H9 (cell line): ENCODE measurements around the gene ATCAY. TPM values are rescaled to one million over a fixed set of nuclear protein-coding genes. Genes with fewer than 3 reads are reported as not detected.

Experiments
- DNase-seq: peaks from one replicate; pipeline ENCODE4 v3.0.0-alpha.2; 2017
- H2AFZ ChIP-seq: one replicate; pipeline ENCODE4 v1.6.1; 2013; ENCODE audit warnings: mild to moderate bottlenecking, low read length, control low read depth, moderate library complexity
- H2AK5ac ChIP-seq: 2 replicates; pipeline ENCODE4 v1.6.1; 2013; ENCODE audit warnings: low read length, control low read depth, mixed read lengths; ENCODE audit not compliant: insufficient read length
- H2BK120ac ChIP-seq: one replicate; pipeline ENCODE4 v1.6.1; 2013; ENCODE audit warnings: low read depth, mild to moderate bottlenecking, low read length, control low read depth, inconsistent platforms; ENCODE audit not compliant: poor library complexity, severe bottlenecking
- H2BK12ac ChIP-seq: 2 replicates; pipeline ENCODE4 v1.6.1; 2013; ENCODE audit warnings: low read length, control low read depth, mixed read lengths, low read depth; ENCODE audit not compliant: insufficient read length
- H2BK15ac ChIP-seq: 2 replicates; pipeline ENCODE4 v1.6.1; 2013; ENCODE audit warnings: low read depth, low read length, control low read depth
- H2BK20ac ChIP-seq: one replicate; pipeline ENCODE4 v1.6.1; 2013; ENCODE audit warnings: low read depth, mild to moderate bottlenecking, low read length, control low read depth, inconsistent platforms; ENCODE audit not compliant: poor library complexity, severe bottlenecking
- H2BK5ac ChIP-seq: 2 replicates; pipeline ENCODE4 v1.6.1; 2013; ENCODE audit warnings: low read length, control low read depth, mixed read lengths; ENCODE audit not compliant: insufficient read length
- H3K14ac ChIP-seq: 2 replicates; pipeline ENCODE4 v1.6.1; 2013; ENCODE audit warnings: low read length, control low read depth; ENCODE audit not compliant: insufficient read depth
- H3K18ac ChIP-seq: 2 replicates; pipeline ENCODE4 v1.6.1; 2013; ENCODE audit warnings: low read depth, mild to moderate bottlenecking, mixed read lengths, low read length, control low read depth; ENCODE audit not compliant: insufficient read length
- H3K23ac ChIP-seq: 2 replicates; pipeline ENCODE4 v1.6.1; 2013; ENCODE audit warnings: low read length, control low read depth, mixed read lengths, low read depth; ENCODE audit not compliant: insufficient read length
- H3K23me2 ChIP-seq: 2 replicates; pipeline ENCODE4 v1.6.1; 2013; ENCODE audit warnings: low read depth, mild to moderate bottlenecking, mixed read lengths, low read length, control low read depth; ENCODE audit not compliant: insufficient read length, poor library complexity, severe bottlenecking
- H3K27ac ChIP-seq: 2 replicates; pipeline ENCODE4 v1.5.1; 2013; ENCODE audit warnings: low read length, control low read depth, mixed read lengths, low read depth; ENCODE audit not compliant: insufficient read length
- H3K27me3 ChIP-seq: 2 replicates; pipeline ENCODE4 v1.6.1; 2013; ENCODE audit warnings: low read length, control low read depth, inconsistent platforms; ENCODE audit not compliant: insufficient read depth
- H3K4ac ChIP-seq: 2 replicates; pipeline ENCODE4 v1.6.1; 2013; ENCODE audit warnings: low read depth, mild to moderate bottlenecking, control low read depth, inconsistent platforms, low read length, moderate library complexity
- H3K4me1 ChIP-seq: 2 replicates; pipeline ENCODE4 v1.6.1; 2013; ENCODE audit warnings: low read length, control low read depth, inconsistent platforms; ENCODE audit not compliant: insufficient read depth
- H3K4me2 ChIP-seq: 2 replicates; pipeline ENCODE4 v1.6.1; 2013; ENCODE audit warnings: low read length, control low read depth, mixed read lengths; ENCODE audit not compliant: insufficient read length, insufficient read depth
- H3K56ac ChIP-seq: 2 replicates; pipeline ENCODE4 v1.6.1; 2013; ENCODE audit warnings: low read depth, mild to moderate bottlenecking, mixed read lengths, low read length, control low read depth; ENCODE audit not compliant: insufficient read length
- H3K79me1 ChIP-seq: 2 replicates; pipeline ENCODE4 v1.6.1; 2013; ENCODE audit warnings: low read depth, mild to moderate bottlenecking, moderate library complexity, low read length, control low read depth, inconsistent platforms; ENCODE audit not compliant: insufficient read depth, poor library complexity, severe bottlenecking
- H3K79me2 ChIP-seq: 2 replicates; pipeline ENCODE4 v1.6.1; 2013; ENCODE audit warnings: low read length, control low read depth, inconsistent platforms; ENCODE audit not compliant: insufficient read depth
- H3K9ac ChIP-seq: 2 replicates; pipeline ENCODE4 v1.6.1; 2013; ENCODE audit warnings: low read length, control low read depth, mixed read lengths; ENCODE audit not compliant: insufficient read length; ENCODE audit errors: extremely low read depth
- H3K9me3 ChIP-seq: one replicate; pipeline ENCODE4 v1.6.1; 2013; ENCODE audit warnings: low read depth, low read length, inconsistent platforms; ENCODE audit not compliant: control insufficient read depth
- H3T11ph ChIP-seq: one replicate; pipeline ENCODE4 v1.6.1; 2013; ENCODE audit warnings: mild to moderate bottlenecking, low read length, control low read depth, inconsistent platforms
- H4K20me1 ChIP-seq: one replicate; pipeline ENCODE4 v1.6.1; 2013; ENCODE audit not compliant: control insufficient read depth, insufficient read length, insufficient read depth
- H4K5ac ChIP-seq: 2 replicates; pipeline ENCODE4 v1.6.1; 2013; ENCODE audit warnings: low read depth, mild to moderate bottlenecking, mixed read lengths, low read length, control low read depth; ENCODE audit not compliant: insufficient read length
- H4K8ac ChIP-seq: replicated peaks from 2 replicates; pipeline ENCODE4 v1.6.1; 2013; ENCODE audit warnings: low read length, control low read depth, mixed read lengths, low read depth; ENCODE audit not compliant: insufficient read length
- H4K91ac ChIP-seq: 2 replicates; pipeline ENCODE4 v1.6.1; 2013; ENCODE audit warnings: low read depth, mild to moderate bottlenecking, moderate library complexity, mixed read lengths, low read length, control low read depth; ENCODE audit not compliant: insufficient read length
- H3K27ac Mint-ChIP-seq, 3 experiments: 2 replicates in 2 of 3; 3 replicates in 1 of 3; pipeline ENCODE4 v1.8.0; 2020 to 2021; ENCODE audit warnings: mixed read lengths in 3 of 3, mild to moderate bottlenecking in 1 of 3, moderate library complexity in 1 of 3
- H3K27me3 Mint-ChIP-seq: 2 replicates; pipeline ENCODE4 v1.8.0; 2021; ENCODE audit warnings: low read depth, mild to moderate bottlenecking, moderate library complexity, mixed read lengths
- H3K36me3 Mint-ChIP-seq, 3 experiments: 2 replicates in 2 of 3; 3 replicates in 1 of 3; pipeline ENCODE4 v1.8.0; 2020 to 2021; ENCODE audit warnings: low read depth in 3 of 3, mixed read lengths in 3 of 3; ENCODE audit not compliant: insufficient read depth in 1 of 3
- H3K4me1 Mint-ChIP-seq, 2 experiments: 2 replicates each; pipeline ENCODE4 v1.8.0; 2020; ENCODE audit warnings: mixed read lengths in 2 of 2
- H3K4me3 Mint-ChIP-seq, 2 experiments: 2 replicates in 1 of 2; 3 replicates in 1 of 2; pipeline ENCODE4 v1.8.0; 2020 to 2021; ENCODE audit warnings: mild to moderate bottlenecking in 2 of 2, mixed read lengths in 2 of 2, moderate library complexity in 1 of 2
- H3K9me3 Mint-ChIP-seq, 2 experiments: 2 replicates in 1 of 2; 3 replicates in 1 of 2; pipeline ENCODE4 v1.8.0; 2020; ENCODE audit warnings: mild to moderate bottlenecking in 2 of 2, mixed read lengths in 2 of 2, moderate library complexity in 1 of 2
- CTCF ChIP-seq: fragments of 200-600 bp; sonication (generic); conservative IDR thresholded peaks from 3 replicates; pipeline ENCODE4 v1.8.0; 2021; ENCODE audit warnings: antibody characterized with exemption, mild to moderate bottlenecking
- WGBS: extraction: QIAGEN DNeasy Blood & Tissue Kit; methylation state at CpG from one replicate; pipeline ENCODE4 v1.1.7; 2013; ENCODE audit warnings: missing lambda C conversion rate, low lambda C conversion rate, mixed read lengths; ENCODE audit not compliant: insufficient read length; ENCODE audit errors: extremely low coverage; 5-methylcytosine and 5-hydroxymethylcytosine counted together
- total RNA-seq: library from RNA; stranded (reverse); gene quantifications from 2 replicates; pipeline ENCODE4 v1.2.1, GENCODE V29; 2021

Gene ATCAY
- total RNA-seq, 1 experiment from 2014 or later, result 12.2 TPM

GRCh38 chr19:3890591-3890990 lies 10.1 kb downstream of the ATCAY start:
- Histone ChIP-seq H3K4me2 (no peak overlapping the region), H2AFZ (no peak overlapping the region), H3K56ac (no peak overlapping the region), H3K14ac (no peak overlapping the region), H3K79me2 (no peaks in the 10 kb centered on the region), H3K79me1 (no peaks in the 10 kb centered on the region), H3K4ac (no peak overlapping the region), H2BK5ac (no peak overlapping the region), H3K23ac (no peak overlapping the region), H2BK20ac (no peak overlapping the region), H2BK120ac (no peak overlapping the region), H3K9ac (no peak overlapping the region), H2AK5ac (no peak overlapping the region), H3K23me2 (peaks cover 3% of the 10 kb centered on the region), H2BK12ac (no peak overlapping the region), H3K18ac (no peak overlapping the region), H3T11ph (no peak overlapping the region), H4K8ac (no peak overlapping the region), H3K4me1 (no peaks in the 10 kb centered on the region), H3K27me3 (no peaks in the 10 kb centered on the region), H2BK15ac (no peak overlapping the region), H4K5ac (no peak overlapping the region), H4K20me1 (no peaks in the 10 kb centered on the region), H4K91ac (no peak overlapping the region), H3K27ac (no peak overlapping the region), H3K9me3 (no peaks in the 10 kb centered on the region)
- Mint-ChIP-seq H3K27me3 (no peaks in the 10 kb centered on the region), H3K4me1 (no peaks in the 10 kb centered on the region), H3K36me3 (peaks cover 6 to 29% (median 13%) of the 10 kb centered on the region in 3 experiments; a peak in 5 of 7 replicates), H3K27ac (peak overlapping the region in 1 of 3 experiments; percentile 52; a peak in 1 of 7 replicates), H3K9me3 (no peaks in the 10 kb centered on the region), H3K4me3 (no peak overlapping the region)
- no peak for TF ChIP-seq CTCF
- no CpG with 5 or more reads among the region's 17 CpGs for WGBS
- no peak for DNase-seq
